ENCODE data around the gene L3MBTL4. TPM values are rescaled to one million over a fixed set of nuclear protein-coding genes. Genes with fewer than 3 reads are reported as not detected.

Gene L3MBTL4
- total and polyA plus RNA-seq, 2 experiments from 2014 or later = 4.1 to 14.1 TPM

GRCh38 chr18:6174983-6175745 lies 239.5 kb downstream of the L3MBTL4 start:
- DNase-seq (ENCODE audit: low spot score) = no peak
- Histone ChIP-seq H3K4me1 (ENCODE audit: insufficient read depth) (no peaks in the 10 kb centered on the region), H3K79me2 (no peaks in the 10 kb centered on the region), H3K9me3 (ENCODE audit: low read depth) (no peaks in the 10 kb centered on the region), H3K9me2 (replicated peaks; ENCODE audit: insufficient read depth) (no peaks in the 10 kb centered on the region), H3K4me3 (no peak overlapping the region), H3K27me3 (no peaks in the 10 kb centered on the region), H3K36me3 (replicated peaks; ENCODE audit: insufficient read depth, low read depth) (no peaks in the 10 kb centered on the region), H3K4me2 (no peak overlapping the region), H3K27ac (no peak overlapping the region), H4K20me1 (ENCODE audit: insufficient read depth, poor library complexity, severe bottlenecking) (no peaks in the 10 kb centered on the region), H2AFZ (no peak overlapping the region)
- no peak for TF ChIP-seq CTCF (IDR thresholded peaks at IDR 0.05; ENCODE audit: poor library complexity)
- no peak for TF ChIP-seq EZH2phosphoT487 (IDR thresholded peaks at IDR 0.05; ENCODE audit: low read depth, severe bottlenecking, unreplicated experiment)
- no peak for TF ChIP-seq EZH2 (IDR thresholded peaks at IDR 0.05; ENCODE audit: borderline replicate concordance)
- WGBS (ENCODE audit: low lambda C conversion rate, missing lambda C conversion rate) = 85% methylated on average over 8 of the region's 8 CpGs

- H2AFZ ChIP-seq = no peak overlapping the region
- no peak overlapping the region for H3K4me2 ChIP-seq
- H3K4me1 ChIP-seq (ENCODE audit: insufficient read depth) = no peaks in the 10 kb centered on the region
- DNase-seq (ENCODE audit: low spot score) = no peak
- 96% methylated on average over 7 of the region's 7 CpGs for WGBS (ENCODE audit: low lambda C conversion rate, missing lambda C conversion rate)
- H4K20me1 ChIP-seq (ENCODE audit: insufficient read depth, poor library complexity, severe bottlenecking) = no peaks in the 10 kb centered on the region
- H3K27me3 ChIP-seq = no peaks in the 10 kb centered on the region
- H3K36me3 ChIP-seq (replicated peaks; ENCODE audit: insufficient read depth, low read depth) = no peaks in the 10 kb centered on the region
- no peak overlapping the region for H3K4me3 ChIP-seq
- TF ChIP-seq EZH2 (IDR thresholded peaks at IDR 0.05; ENCODE audit: borderline replicate concordance) (no peak), EZH2phosphoT487 (IDR thresholded peaks at IDR 0.05; ENCODE audit: low read depth, severe bottlenecking, unreplicated experiment) (no peak), CTCF (IDR thresholded peaks at IDR 0.05; ENCODE audit: poor library complexity) (no peak)
- no peaks in the 10 kb centered on the region for H3K9me2 ChIP-seq (replicated peaks; ENCODE audit: insufficient read depth)
- no peaks in the 10 kb centered on the region for H3K9me3 ChIP-seq (ENCODE audit: low read depth)
- H3K79me2 ChIP-seq = no peaks in the 10 kb centered on the region
- H3K27ac ChIP-seq = no peak overlapping the region
Observed at GRCh38 chr18:6170604-6171003, 244.1 kb downstream of the L3MBTL4 start.

GRCh38 chr18:6161549-6161948 lies 253.2 kb downstream of the L3MBTL4 start:
- WGBS (ENCODE audit: low lambda C conversion rate, missing lambda C conversion rate) = 92% methylated on average over 4 of the region's 4 CpGs
- no peak overlapping the region for H3K4me2 ChIP-seq
- no peaks in the 10 kb centered on the region for H4K20me1 ChIP-seq (ENCODE audit: insufficient read depth, poor library complexity, severe bottlenecking)
- no peaks in the 10 kb centered on the region for H3K9me2 ChIP-seq (replicated peaks; ENCODE audit: insufficient read depth)
- no peak for TF ChIP-seq CTCF (IDR thresholded peaks at IDR 0.05; ENCODE audit: poor library complexity)
- no peak for TF ChIP-seq EZH2 (IDR thresholded peaks at IDR 0.05; ENCODE audit: borderline replicate concordance)
- no peak for TF ChIP-seq EZH2phosphoT487 (IDR thresholded peaks at IDR 0.05; ENCODE audit: low read depth, severe bottlenecking, unreplicated experiment)
- no peaks in the 10 kb centered on the region for H3K36me3 ChIP-seq (replicated peaks; ENCODE audit: insufficient read depth, low read depth)
- H3K27ac ChIP-seq = no peak overlapping the region
- H3K79me2 ChIP-seq = no peaks in the 10 kb centered on the region
- no peak for DNase-seq (ENCODE audit: low spot score)
- H3K27me3 ChIP-seq = no peaks in the 10 kb centered on the region
- no peaks in the 10 kb centered on the region for H3K4me1 ChIP-seq (ENCODE audit: insufficient read depth)
- no peaks in the 10 kb centered on the region for H3K9me3 ChIP-seq (ENCODE audit: low read depth)
- no peak overlapping the region for H3K4me3 ChIP-seq
- no peak overlapping the region for H2AFZ ChIP-seq

Data from hepatocyte (in vitro differentiated cells).